NAMALWA (cell line): Measurements from ENCODE around the gene MTMR10.

Experiments used
- DNase-seq: peaks from one replicate; pipeline ENCODE4 v3.0.0-alpha.2; 2015; ENCODE audit warnings: low spot score

The MTMR10 gene

DNA sequence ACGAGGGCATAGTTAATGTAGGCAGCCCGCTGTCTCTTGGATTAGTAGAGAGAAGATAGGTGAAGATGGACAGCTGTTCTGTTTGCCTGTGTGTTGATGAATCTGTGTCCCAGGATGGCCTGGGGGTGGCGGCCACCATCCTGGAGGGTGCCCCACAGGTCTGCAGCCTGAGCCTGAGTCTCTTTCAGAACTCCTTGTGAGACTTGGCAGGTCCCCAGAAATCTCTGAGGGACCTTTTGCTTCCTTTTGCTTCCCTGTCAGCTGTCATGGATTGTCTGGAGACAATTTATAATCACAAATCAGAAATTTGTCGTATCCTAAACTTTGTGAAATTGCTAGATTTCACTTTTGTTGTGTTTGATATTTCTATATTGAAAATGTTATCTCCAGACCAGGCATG lies 70.3 kb downstream of the MTMR10 start:
- DNase-seq, result peak; percentile 6

DNA sequence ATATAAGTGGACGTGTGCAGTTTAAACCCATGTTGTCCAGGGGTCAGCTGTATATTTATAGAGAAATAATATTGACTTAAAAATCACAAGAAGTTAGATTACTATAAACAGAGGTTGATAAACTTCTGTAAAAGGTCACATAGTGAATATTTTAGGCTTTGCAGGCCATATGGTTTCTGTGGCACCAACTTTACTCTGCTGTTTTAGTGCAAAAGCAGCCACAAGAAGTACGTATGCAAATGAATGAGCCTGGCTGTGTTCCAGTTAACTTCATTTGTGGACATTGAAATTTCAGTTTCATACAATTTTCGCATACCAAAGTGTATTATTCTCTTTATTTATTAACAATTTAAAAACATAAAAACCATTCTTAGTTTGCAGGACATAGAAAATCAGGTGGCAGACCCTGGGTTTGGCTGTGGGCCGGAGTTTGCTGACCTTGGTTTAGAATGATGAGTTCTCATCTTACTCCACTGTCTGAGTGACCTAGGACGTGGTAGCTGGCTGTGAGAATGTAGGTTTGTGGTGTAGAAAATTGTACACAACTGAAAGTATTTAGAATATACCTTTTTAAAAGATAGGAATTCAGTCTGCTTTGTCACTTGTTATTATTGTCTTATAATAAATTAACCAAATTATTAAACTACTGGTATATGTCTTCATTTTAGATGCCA lies 71.4 kb downstream of the MTMR10 start:
- DNase-seq, result peak; percentile 57

GRCh38 chr15:30918366-30918765 lies 73.1 kb downstream of the MTMR10 start:
- no peak for DNase-seq

GRCh38 chr15:30917675-30918074 lies 73.8 kb downstream of the MTMR10 start:
- no peak for DNase-seq

DNA sequence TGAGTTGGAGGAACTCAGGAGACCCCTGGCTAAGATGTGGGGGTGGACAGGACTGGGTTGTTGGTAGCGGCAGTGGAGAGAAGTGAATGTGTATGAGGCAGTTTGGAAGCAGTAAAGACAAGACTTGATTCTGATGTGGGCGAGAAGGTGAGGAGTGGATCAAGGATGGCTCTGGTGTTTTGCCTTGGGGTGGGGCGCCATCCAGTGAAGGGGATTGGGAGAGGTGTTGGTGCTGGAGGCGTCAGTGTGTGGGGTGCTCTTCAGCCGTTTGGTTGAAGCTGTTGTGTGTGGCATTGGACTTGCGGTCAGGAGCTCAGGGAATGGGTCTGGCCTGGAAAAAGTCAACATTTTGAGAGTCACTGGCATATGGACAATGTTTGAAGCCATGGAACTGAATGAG lies 74.4 kb downstream of the MTMR10 start:
- no peak for DNase-seq

DNA sequence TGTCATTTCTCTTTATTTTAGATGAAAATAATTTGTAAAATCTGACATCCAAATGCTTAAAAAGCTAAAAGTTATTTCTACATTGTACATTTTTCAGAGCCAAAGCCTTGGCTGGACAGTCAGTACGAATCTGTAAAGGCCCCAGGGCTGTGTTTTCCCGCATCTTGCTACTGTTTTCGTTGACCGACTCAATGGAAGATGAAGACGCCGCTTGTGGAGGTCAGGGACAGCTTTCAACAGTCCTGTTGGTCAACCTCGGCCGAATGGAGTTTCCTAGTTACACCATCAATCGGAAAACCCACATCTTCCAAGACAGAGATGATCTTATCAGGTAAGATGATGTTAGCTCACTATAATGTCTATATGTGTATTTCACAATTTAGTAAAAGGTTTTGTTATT lies 77.7 kb downstream of the MTMR10 start:
- no peak for DNase-seq

- no peak for DNase-seq
These were observed 85.1 kb downstream of the MTMR10 start for GRCh38 chr15:30906366-30906765.

DNA sequence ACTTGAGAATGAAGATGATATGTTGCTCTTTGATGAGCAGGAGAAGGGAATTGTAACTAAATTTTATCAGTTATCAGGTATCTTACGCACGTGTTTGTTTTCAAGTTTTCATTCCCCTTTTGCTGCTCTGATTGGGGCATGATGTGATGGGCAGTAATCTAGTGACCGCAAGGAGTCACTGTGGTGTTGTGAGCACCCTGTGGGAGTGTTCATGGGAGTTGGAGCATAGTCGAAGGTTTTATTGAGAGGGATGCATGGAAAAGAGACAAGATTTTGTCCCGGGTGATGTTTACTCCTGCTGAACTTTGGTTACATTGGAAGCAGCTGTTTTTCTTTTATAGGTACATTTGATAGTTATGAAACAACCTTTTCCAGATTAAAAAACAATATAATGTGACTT lies 85.6 kb downstream of the MTMR10 start:
- DNase-seq, result no peak

DNA sequence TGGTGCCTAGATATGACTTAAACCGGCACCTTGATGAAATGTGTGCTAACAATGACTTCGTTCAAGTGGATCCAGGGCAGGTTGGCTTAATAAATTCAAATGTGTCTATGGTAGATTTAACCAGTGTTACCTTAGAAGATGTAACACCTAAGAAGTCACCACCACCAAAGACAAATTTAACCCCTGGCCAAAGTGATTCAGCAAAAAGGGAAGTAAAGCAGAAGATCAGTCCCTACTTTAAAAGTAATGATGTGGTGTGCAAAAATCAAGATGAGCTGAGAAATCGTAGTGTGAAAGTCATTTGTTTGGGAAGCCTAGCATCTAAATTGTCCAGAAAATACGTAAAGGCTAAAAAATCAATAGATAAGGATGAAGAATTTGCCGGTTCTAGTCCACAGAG lies 86.6 kb downstream of the MTMR10 start:
- DNase-seq, result no peak

- no peak for DNase-seq
These were observed 87.8 kb downstream of the MTMR10 start, which contains the start of gene FAN1 for GRCh38 chr15:30903497-30904187. Gene FAN1 (plus strand): TSS chr15:30903915. CDS start chr15:30904664, 749 bp downstream.

DNA sequence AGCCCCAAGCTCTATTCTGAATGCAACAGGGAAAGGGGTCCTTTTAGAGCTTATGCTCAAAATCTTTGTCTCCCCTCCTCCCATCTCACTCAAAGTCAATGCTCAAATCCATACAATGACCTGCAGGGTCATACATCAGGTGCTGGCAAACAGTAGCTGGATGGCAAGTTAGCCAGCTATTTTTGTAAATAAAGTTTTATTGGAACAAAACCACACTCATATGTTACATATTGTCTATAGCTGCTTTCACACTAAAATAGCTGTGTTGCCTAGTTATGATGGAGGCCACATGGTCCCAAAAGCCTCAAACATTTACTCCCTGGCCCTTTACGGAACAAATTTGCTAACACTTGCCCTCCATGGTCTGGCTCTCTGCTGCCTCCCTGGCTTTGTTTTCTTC lies 89.5 kb downstream of the MTMR10 start:
- DNase-seq, result no peak

GRCh38 chr15:30896211-30896606 lies 95.2 kb downstream of the MTMR10 start:
- no peak for DNase-seq

GRCh38 chr15:30895461-30896210 lies 95.8 kb downstream of the MTMR10 start:
- DNase-seq, result no peak

- DNase-seq, result no peak
These were observed 102.2 kb downstream of the MTMR10 start for GRCh38 chr15:30889196-30889595.
